Lung microvascular endothelial cell (primary cell): Measurements from ENCODE around the gene STK16. TPM values are rescaled to one million over a fixed set of nuclear protein-coding genes. Genes with fewer than 3 reads are reported as not detected.
"Not testable (repeated sequence)": the region's sequence is repeated elsewhere in the genome, so short reads cannot be mapped to it uniquely, and the experiment has no call there.

Experiments used
- DNase-seq, 2 donors: peaks; one replicate each; pipeline versions ENCODE4 v3.0.0 to v3.0.0-alpha.2; 2010; ENCODE audit warnings: low read depth in 2 of 2
- total RNA-seq: library from RNA; depleted of rRNA; stranded (reverse); fragments of >200 nt; gene quantifications from 2 replicates; pipeline ENCODE4 v1.2.1, GENCODE V29; 2014

STK16 gene, protein sequence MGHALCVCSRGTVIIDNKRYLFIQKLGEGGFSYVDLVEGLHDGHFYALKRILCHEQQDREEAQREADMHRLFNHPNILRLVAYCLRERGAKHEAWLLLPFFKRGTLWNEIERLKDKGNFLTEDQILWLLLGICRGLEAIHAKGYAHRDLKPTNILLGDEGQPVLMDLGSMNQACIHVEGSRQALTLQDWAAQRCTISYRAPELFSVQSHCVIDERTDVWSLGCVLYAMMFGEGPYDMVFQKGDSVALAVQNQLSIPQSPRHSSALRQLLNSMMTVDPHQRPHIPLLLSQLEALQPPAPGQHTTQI
- total RNA-seq: 11.3 and 13.9 TPM in 2 replicates

DNA sequence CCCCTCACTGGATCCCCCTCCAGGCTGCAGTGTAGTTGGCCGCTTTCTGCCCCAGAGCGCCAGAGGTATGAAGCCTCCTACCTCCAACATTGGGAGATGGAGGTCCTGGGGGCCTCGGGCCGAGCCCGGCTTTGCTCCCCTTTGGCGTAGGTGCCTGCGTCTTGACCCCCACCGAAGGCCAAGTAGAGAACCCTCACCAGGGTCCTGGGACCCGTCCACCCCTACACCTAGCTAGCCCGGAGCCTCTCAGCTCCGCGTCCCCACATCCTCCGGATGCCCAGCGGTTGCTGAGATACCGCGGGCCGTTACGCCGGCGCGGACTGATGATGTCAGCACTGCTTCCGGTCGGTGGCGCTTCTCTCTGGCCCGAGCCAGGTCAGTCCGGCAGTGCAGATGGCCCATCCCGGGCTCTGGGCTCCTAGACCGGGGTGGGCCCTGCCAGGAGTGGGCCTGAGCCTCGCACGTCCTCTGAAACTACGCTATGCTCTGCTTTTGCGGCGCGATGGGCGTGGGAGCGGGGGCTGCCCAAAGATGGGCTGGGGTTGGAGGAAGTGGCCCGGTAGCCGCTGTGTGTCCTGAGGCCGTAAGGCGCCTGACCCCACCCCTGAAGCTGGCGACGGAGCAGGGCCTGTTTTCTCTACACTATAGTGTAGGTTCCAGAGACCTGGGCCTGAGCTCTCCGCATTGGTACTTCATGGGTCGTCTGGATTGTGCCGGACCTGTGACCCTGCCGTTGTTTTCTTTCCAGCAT is at the start of gene STK16, which contains the start of gene GLB1L:
Gene STK16 (plus strand): TSS at position 332 of the 751 bp plus-strand sequence. CDS start 521 bp downstream, outside the sequence.
Gene GLB1L (minus strand): TSS at position 297 of the 751 bp plus-strand sequence. CDS start 1,871 bp downstream, outside the sequence.
- DNase-seq: peak; percentile 95 to 97

DNA sequence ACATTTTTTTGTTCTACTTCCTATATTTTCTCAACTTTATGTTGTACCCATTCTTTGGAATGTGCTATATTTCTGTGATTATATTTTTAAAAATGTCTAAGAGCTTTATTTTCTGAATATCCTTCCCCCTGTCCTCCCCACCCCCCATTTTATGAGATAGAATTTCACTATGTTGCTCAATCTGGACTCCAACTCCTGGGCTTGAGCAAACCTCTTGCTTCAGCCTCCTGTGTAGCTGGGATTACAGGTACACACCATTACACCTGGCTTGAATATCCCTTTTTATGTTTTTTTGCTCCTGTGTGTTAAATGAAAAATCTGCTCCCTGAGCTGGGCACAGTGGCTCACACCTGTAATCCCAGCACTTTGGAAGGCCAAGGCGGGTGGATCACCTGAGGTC is 47.9 kb upstream of the STK16 start:
- no peak for DNase-seq

DNA sequence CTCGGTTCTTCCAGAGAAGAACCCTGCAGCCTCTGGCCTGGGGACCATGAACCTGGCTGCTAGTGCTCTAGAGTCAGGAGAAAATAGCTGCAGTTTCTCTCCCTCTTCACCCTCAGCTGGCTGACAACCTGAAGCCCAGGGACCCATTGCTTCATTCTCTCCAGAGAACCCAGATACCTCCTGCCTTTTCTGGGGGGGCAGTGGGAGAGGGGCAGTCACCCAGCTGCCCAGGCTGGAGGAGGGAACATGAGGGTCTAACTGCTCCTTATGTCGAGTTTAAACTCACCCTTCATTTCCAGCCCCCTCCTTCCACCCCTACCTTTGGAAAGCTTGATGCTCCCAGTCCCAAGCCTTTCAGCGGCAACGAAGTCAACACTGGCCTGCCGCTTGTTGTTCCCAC is 46.3 kb upstream of the STK16 start:
- no peak for DNase-seq

DNA sequence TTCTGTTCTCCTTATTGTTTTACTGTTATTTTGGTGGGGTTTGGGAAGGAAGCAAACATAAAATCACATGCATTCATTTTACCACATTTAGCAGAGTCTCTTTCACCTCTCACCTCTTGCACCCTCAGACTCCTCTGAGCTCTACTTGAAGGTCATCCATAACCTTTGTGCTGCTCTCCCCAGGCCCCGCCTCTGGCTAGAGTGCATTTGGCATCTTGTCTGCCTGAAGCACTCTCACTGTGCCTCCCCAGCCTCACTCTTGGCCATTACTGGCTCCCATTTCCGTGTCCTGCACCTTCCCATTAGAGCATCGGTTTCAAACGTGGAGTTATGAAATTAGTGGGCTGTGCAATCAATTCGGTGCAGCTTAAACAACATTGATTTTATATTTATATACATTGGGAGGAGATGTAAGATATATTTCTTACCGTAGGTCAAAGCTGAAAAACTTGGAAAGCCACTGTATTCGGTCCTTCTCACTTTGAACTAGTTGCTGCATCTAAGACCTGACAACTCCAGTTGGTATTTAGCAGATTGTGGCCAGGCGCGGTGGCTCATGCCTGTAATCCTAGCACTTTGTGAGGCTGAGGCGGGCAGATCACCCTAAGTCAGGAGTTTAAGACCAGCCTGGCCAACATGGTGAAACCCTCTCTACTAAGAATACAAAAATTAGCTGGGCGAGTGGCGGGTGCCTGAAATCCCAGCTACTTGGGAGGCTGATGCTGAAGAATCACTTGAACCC is 45.6 kb upstream of the STK16 start:
- no peak for DNase-seq

DNA sequence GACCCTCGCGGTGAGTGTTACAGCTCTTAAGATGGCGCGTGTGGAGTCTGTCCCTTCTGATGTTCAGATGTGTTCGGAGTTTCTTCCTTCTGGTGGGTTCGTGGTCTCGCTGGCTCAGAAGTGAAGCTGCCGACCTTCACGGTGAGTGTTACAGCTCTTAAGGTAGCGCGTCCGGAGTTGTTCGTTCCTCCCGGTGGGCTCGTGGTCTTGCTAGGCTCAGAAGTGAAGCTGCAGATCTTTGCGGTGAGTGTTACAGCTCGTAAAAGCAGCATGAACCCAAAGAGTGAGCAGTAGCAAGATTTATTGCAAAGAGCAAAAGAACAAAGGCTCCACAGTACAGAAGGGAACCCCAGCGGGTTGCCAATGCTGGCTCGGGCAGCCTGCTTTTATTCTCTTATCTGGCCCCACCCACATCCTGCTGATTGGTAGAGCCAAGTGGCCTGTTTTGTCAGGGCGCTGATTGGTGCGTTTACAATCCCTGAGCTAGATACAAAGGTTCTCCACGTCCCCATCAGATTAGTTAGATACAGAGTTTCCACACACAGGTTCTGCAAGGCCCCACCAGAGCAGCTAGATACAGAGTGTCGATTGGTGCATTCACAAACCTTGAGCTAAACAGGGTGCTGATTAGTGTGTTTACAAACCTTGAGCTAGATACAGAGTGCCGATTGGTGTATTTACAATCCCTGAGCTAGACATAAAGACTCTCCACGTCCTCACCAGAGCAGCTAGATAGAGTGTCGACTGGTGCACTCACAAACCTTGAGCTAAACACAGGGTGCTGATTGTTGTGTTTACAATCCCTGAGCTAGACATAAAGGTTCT is 44.6 kb upstream of the STK16 start:
- not testable (repeated sequence) for DNase-seq

DNA sequence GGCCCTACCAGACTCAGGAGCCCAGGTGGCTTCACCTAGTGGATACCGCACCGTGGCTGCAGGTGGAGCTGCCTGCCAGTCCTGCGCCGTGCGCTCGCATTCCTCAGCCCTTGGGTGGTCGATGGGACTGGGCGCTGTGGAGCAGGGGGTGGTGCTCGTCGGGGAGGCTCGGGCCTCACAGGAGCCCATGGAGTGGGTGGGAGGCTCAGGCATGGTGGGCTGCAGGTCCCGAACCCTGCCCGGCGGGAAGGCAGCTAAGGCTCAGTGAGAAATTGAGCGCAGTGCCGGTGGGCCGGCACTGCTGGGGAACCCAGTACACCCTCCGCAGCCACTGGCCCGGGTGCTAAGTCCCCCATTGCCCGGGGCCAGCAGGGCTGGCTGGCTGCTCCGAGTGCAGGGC is 43.9 kb upstream of the STK16 start:
- not testable (repeated sequence) for DNase-seq

DNA sequence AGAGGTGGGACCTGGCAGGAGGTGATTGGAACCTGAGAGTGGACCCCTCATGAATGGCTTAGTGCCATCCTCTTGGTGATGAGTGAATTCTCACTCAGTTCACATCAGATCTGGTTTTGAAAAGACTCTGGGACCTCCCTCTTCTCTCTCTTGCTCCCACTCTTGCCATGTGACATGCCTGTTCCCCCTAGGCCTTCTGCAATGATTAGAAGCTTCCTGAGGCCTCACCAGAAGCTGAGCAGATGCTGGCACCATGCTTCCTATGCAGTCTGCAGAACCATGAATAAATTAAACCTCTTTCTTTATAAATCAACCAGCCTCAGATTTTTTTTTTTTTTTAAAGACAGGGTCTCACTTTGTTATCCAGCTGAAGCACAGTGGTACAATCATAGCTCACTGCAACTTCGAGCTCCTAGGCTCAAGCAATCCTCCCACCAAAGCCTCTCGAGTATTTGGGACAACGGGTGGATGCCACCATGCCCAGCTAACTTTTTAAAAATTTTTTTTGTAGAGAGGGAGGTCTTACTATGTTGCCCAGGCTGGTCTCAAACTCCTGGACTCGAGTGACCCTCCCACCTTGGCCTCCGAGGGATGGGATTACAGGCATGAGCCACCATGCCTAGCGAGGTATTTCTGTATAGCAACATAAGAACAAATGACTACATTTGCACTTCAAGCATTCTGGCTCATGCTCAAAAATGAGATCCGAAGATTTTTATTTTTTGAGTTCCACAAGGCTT is 40.7 kb upstream of the STK16 start:
- DNase-seq: no peak

DNA sequence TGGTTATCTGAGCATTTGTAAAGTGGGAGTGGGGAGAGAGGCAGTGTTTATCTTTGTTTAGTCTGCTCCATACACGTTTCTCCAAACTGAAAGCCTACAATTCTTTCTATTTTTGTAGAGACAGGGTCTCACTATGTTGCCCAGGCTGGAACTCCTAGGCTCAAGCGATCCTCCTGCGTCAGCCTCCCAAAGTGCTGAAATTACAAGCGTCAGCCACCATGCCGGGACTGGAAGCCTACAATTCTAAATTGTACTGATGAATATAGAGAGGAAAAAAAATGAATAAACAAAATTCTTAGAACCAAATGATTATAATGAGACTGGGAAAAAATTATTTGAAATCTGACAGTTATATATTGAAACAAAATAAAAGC is 40.1 kb upstream of the STK16 start:
- DNase-seq: no peak

DNA sequence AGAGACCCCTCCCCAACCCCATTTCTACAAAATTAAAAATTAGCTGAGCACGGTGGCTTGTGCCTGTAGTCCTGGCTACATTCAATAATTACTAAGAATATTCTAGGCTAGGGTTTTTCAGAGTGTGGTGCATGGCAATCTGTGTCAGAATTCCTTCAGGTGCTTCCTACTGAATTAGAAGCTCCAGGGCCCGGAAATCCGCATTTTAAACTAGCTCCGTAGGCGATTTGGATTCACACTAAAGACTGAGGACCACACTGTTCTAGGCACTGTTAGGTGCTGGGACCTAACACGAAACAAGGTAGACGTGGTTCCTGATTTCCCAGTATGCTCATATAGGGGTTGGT is 39.3 kb upstream of the STK16 start:
- no peak for DNase-seq

DNA sequence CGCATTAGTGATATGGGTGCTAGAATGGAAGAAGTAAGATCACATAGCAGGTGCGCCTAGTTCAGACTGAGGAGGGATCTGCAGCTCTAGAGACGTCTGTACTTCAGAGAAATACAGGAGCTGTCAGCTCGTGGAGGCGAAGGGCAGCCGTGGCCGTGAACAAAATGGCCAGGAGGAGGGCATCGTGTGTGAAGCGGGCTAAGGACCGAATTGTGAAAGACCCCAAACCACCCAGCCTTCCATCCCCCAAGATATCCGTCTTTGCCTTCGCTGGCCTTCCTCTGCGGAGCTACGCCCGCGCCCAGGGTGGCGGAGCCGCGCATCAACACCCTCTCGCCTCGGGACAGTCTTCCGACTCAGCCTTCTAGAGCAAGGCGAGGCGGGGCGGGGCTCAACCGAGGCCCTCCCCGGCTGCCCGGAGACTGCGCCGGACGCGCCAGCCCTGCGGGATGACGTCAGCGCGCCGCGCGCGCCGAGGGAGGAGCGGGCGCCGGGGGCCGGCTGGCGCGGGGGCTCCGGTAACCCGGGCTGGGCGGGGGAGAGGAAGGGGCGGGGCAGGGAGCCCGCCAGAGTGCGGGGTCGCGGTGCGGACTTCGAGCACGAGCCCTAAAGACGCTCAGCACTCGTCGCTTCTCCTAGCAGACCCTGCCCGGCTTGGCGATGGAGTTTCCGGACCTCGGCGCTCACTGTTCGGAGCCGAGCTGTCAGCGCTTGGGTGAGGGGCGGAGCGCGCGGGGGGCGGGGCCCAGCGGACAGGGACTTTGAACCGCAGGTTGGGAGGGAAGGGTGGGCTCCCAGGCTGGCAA is 38.7 kb upstream of the STK16 start, which contains the start of gene ZFAND2B:
Gene ZFAND2B (plus strand): TSS at position 455 of the 806 bp plus-strand sequence. CDS start 206 bp downstream, at position 661.
- peak; percentile 92 to 94 for DNase-seq

DNA sequence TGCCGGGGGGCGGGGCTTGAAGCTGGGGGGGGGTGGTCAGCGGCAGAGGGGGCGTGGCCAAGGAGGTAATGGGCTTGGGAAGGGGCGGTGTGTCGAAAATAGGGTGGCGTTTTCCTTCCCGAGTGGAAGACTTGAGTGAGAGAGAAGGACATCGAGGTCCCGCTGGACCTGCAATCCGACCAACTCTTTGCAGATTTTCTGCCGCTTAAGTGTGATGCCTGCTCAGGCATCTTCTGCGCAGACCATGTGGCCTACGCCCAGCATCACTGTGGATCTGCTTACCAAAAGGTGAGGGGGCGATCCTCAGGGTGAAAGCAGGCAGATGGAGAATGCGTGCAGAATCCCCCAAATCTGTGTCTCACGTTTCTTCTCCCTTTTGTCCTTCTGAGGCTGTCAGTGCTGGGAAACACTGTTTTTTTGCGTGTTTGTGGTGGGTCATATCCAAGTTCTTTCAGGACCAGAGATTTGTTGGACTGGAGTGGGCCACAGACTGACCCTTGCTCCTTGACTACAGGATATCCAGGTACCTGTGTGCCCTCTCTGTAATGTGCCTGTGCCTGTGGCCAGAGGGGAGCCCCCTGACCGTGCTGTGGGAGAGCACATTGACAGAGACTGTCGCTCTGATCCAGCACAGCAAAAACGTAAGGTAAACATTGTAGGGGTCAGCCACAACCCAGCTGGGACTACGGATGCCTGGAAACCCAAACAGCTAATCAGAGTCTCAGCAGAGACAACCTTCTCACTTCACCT is 38.0 kb upstream of the STK16 start:
- peak in 1 of 2 donors; percentile 17 for DNase-seq

DNA sequence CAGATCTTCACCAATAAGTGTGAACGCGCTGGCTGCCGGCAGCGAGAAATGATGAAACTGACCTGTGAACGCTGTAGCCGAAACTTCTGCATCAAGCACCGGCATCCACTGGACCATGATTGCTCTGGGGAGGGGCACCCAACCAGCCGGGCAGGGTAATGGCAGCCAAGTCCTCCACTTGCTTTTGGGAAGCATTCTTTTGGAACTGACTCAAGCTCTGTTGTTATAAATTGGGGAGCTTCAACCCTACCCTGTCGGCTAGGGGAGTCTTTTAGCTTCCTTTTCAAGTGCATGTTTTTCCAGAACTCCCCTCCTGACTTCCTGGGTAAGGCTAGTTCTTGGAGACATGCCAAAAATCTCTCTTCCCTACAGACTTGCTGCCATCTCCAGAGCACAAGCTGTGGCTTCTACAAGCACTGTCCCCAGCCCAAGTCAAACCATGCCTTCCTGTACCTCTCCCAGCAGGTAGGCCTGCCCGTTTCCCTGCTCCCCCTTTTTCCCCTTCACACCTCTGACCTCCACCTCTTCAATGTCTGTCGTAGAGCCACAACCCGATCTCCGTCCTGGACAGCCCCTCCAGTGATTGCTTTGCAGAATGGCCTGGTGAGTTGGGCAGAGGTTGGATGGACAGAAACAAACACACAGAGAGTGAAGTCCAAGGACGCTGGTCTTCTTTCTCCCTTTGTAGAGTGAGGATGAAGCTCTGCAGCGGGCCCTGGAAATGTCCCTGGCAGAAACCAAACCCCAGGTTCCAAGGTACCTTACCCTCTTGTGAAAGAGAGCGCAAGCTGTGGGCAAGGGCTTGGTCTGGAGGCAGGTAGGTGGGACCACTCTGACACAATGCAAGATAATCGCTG is 37.2 kb upstream of the STK16 start:
- peak; percentile 40 to 47 for DNase-seq

DNA sequence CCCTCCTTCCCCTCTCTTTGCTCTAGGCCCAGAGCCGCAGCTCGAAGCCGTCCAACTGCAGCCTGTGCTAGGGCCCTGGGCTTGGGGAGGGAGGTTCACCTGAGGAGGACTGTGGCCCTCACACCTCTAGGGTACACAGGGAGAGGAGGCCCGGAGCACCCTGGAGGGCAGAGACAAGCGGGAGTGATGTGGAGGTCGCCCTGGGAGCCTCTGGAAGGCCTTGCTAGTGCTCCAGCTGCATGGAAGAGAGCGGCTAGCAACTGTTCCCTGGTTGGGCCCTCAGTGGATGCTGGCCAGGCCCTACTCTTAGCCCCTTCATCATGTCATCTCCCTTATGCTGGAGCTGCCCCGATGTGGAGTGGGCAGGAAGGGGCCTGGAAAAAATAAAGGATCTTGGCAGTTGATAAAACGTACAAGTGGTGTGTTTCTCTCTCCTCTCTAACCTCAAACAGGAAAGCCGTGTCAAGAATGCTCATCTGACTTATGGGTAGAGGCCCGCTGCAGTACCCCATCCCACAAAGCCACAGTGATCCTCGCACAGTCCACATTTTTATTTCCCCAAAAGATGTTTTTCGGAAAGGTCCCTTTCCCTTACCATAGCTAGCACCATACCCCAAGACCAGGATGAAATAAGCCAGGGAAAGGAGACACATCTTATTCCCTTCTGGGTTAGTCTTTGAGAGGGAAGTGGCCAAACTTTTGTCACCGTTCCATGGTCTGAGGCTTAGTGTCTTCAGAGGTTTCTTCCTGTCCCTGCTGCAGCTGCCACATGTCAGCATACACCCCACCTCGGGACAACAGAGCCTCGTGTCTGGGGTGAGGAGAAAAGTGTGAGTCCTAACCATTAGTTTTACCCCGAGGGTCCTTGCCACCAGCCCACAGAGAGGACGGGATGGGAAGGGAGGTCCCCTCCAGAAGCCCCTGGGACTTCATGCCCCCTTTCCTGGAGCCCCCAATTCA is 35.8 kb upstream of the STK16 start:
- no peak for DNase-seq

DNA sequence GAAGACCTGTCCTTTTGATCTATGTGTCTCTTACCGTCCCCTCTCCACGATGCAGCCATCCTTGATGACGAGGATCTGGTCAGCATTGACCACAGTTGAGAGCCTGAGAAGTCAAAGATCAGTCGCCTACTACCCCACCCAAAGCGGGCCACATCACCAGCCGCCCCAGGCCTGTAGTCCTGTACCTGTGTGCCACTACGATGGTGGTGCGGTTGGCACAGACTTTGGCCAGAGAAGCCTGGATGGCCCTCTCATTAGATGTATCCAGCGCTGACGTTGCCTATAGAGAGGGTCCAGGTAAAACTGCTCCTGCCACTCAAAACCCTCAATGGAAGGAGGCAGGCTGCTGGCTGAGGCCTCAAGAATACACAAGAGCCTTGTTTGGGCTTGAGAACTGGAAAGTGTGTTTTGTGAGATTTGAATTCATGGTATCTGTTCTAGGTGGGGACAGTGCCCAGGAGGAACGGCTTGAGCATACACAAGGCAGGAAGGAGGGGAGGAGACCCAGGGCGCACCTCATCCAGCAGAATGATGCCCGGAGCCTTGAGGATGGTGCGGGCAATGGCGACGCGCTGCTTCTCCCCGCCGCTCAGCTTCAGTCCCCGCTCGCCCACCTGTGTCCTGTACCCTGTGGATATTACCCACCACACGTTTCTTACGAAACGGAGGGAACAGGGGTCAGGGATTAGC is 34.9 kb upstream of the STK16 start:
- DNase-seq: no peak

DNA sequence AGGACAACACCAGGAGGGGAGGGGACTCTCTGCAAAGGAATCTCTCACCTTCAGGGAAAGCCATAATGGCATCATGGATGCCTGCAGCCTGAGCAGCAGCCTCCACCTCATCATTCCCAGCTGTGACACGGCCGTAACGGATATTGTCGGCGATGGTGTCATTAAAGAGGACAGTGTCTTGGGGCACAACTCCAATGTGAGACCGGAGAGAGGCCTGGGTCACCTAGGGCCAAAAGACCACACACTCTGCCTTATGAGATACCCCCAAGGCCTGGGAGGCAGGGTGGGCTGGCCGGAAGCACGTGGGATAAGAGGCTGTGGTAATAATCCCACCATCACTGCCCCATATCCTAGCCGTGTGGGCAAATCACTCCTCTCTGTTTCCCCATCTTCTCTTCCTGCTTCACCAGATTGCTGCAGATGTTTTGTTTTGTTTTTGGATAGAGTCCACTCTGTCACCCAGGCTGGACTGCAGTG is 34.4 kb upstream of the STK16 start:
- no peak for DNase-seq

DNA sequence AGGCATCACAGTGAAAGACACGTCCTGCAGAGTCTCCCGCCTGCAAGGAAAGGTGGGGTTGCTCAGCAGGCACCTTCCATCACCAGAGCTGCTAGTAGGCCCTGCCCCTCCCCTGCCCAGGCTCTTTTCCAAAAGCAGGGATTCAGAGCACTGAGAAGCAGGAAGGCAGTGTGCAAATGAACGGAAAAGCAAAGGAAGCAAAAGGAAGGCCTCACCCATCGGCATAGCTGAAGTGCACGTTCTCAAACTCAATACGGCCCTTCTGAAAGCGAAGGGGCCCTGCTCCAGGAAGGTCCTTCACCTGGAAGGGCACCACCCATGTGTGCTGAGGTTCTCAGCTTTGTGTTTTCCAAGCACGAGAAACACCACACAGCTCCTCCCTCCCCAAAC is 32.3 kb upstream of the STK16 start:
- no peak for DNase-seq
